BE2C (cell line): Measurements from ENCODE around the gene OLFML2A.

Experiments used
- DNase-seq: peaks from one replicate; pipeline ENCODE4 v3.0.0-alpha.2; 2020
- H3K27me3 ChIP-seq: fragments of 250-450 bp; sonication (Bioruptor Pico); 2 replicates; pipeline ENCODE4 v1.5.1; 2020; ENCODE audit warnings: mild to moderate bottlenecking
- H3K36me3 ChIP-seq: fragments of 250-450 bp; sonication (Bioruptor Pico); 2 replicates; pipeline ENCODE4 v1.5.1; 2020; ENCODE audit warnings: mild to moderate bottlenecking
- H3K4me1 ChIP-seq: fragments of 250-450 bp; sonication (Bioruptor Pico); 2 replicates; pipeline ENCODE4 v1.5.1; 2020
- H3K4me3 ChIP-seq: 2 replicates; pipeline ENCODE4 v1.5.1; 2011; ENCODE audit warnings: low read depth, low read length
- H3K9me3 ChIP-seq: fragments of 250-450 bp; sonication (Bioruptor Pico); 2 replicates; pipeline ENCODE4 v1.5.1; 2020
- CTCF ChIP-seq: IDR thresholded peaks from 2 replicates; pipeline ENCODE4 v1.5.1; 2012; ENCODE audit warnings: mild to moderate bottlenecking, low read depth, low read length

Gene OLFML2A

DNA sequence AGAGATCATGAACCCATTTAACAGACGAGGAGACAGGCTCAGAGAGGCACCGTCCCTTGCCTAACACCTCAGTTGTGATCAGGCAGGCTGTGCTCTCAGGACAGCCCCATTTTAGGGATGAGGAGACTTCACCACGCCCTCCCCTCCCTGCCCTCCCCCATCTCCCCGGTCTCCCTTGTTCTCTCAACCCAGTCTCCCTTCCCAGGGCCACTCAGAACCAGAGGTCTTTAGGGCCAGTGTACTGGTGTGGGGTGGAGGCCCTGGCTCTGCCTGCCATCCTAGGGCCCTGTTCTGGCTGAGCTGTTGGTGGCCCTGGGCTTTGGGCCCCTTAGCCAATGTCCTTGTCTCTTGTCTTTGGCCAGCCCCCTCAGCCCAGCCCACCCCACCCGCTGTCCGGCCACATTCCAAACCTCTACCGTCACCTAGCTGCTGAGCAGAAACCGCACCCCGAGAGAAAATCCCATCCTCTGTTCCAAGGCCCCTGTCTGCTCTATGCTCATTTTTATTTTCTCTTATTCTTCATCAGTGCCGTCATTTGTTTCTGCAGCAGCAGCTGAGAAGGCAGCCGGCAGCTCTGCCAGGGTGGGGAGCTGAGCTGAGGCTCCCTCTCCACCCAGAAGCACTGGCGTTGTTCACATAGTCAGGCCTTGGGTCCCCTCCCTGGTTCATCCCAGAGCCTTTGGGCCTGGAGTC is 33.9 kb downstream of the OLFML2A start:
- no peak for DNase-seq
- Histone ChIP-seq H3K4me3 (no peak overlapping the region), H3K27me3 (no peaks in the 10 kb centered on the region), H3K9me3 (no peaks in the 10 kb centered on the region), H3K36me3 (no peaks in the 10 kb centered on the region), H3K4me1 (no peaks in the 10 kb centered on the region; the same call in 1 of the 2 replicates)
- TF ChIP-seq CTCF: no peak

- peak; percentile 32 for DNase-seq
- no peaks in the 10 kb centered on the region for H3K27me3 ChIP-seq
- no peak for TF ChIP-seq CTCF
- H3K36me3 ChIP-seq: no peaks in the 10 kb centered on the region
- H3K4me3 ChIP-seq: no peak overlapping the region
- no peaks in the 10 kb centered on the region; the same call in 1 of the 2 replicates for H3K4me1 ChIP-seq
- H3K9me3 ChIP-seq: no peaks in the 10 kb centered on the region
These were observed 35.5 kb downstream of the OLFML2A start for GRCh38 chr9:124812441-124812876.

- Histone ChIP-seq H3K36me3 (no peaks in the 10 kb centered on the region), H3K4me3 (no peak overlapping the region), H3K27me3 (no peaks in the 10 kb centered on the region), H3K9me3 (no peaks in the 10 kb centered on the region), H3K4me1 (no peaks in the 10 kb centered on the region; the same call in 1 of the 2 replicates)
- no peak for TF ChIP-seq CTCF
- no peak for DNase-seq
These were observed 36.1 kb downstream of the OLFML2A start for GRCh38 chr9:124813041-124813440.

GRCh38 chr9:124813501-124814163 is 36.7 kb downstream of the OLFML2A start:
- no peak for TF ChIP-seq CTCF
- H3K4me1 ChIP-seq: no peaks in the 10 kb centered on the region; the same call in 1 of the 2 replicates
- no peaks in the 10 kb centered on the region for H3K36me3 ChIP-seq
- H3K9me3 ChIP-seq: no peaks in the 10 kb centered on the region
- DNase-seq: no peak
- no peak overlapping the region for H3K4me3 ChIP-seq
- H3K27me3 ChIP-seq: no peaks in the 10 kb centered on the region

DNA sequence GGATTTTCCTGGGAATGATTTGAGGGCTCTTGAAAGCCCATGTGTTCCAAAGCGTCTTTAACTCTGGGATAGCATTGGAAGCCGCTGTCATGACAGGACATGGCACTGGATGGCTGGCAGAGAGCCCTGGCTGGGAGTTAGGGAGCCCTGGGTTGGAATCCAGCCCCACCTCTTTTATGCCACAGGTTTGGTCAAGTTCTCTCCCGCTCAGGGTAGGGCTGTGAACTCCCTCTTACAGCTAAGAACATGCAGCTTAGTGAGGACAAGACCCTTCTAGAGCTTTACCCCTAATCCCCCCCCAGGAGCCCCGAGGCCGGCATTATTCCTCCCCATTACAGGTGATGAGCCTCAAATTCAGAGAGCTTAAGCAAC is 37.2 kb downstream of the OLFML2A start:
- TF ChIP-seq CTCF: no peak

GRCh38 chr9:124815601-124816000 is 38.7 kb downstream of the OLFML2A start:
- TF ChIP-seq CTCF: no peak
- Histone ChIP-seq H3K9me3 (no peaks in the 10 kb centered on the region), H3K36me3 (no peaks in the 10 kb centered on the region), H3K4me3 (no peak overlapping the region), H3K27me3 (no peaks in the 10 kb centered on the region), H3K4me1 (peaks cover 6% of the 10 kb centered on the region)
- no peak for DNase-seq

More for the DNA sequence above, 37.2 kb downstream of the OLFML2A start:
- Histone ChIP-seq H3K4me1 (peaks cover 4% of the 10 kb centered on the region), H3K27me3 (no peaks in the 10 kb centered on the region), H3K36me3 (no peaks in the 10 kb centered on the region), H3K4me3 (no peak overlapping the region), H3K9me3 (no peaks in the 10 kb centered on the region)
- DNase-seq: no peak
